Pancreas (tissue), 10 donors: Measurements from ENCODE around the gene RASA1. TPM values are rescaled to one million over a fixed set of nuclear protein-coding genes. Genes with fewer than 3 reads are reported as not detected.

ENCODE experiments used
- ATAC-seq, 4 donors: fragments of 200-7000 bp; cut with Tn5 transposase; one replicate each; pipeline versions ENCODE4 v1.8.0 to v1.9.1; 2020; ENCODE audit warnings: mild to moderate bottlenecking in 4 of 4, moderate library complexity in 4 of 4
- DNase-seq, 6 donors: peaks; one replicate each; pipeline ENCODE4 v3.0.0-alpha.2; 2020
- FAIRE-seq: peaks from 2 replicates; lab custom pipeline; 2012; peaks lifted over from hg19 to GRCh38; lab: Jason Lieb, UNC
- H3K27ac ChIP-seq, 4 donors: fragments of 200-600 bp; sonication (generic); 1 replicate in 3 of 4; 2 replicates in 1 of 4; pipeline versions ENCODE4 v1.5.0 to v1.8.0; 2020
- H3K27me3 ChIP-seq, 4 donors: fragments of 200-600 bp; one replicate each; pipeline ENCODE4 v1.8.0; 2021
- H3K36me3 ChIP-seq, 3 donors: fragments of 200-600 bp; sonication (generic) in 1 of 3; one replicate each; pipeline versions ENCODE4 v1.5.0 to v1.8.0; 2020 to 2021
- H3K4me1 ChIP-seq, 3 donors: fragments of 200-600 bp; one replicate each; pipeline ENCODE4 v1.8.0; 2021
- H3K4me3 ChIP-seq, 4 donors: fragments of 200-600 bp; sonication (generic) in 2 of 4; one replicate each; pipeline versions ENCODE4 v1.5.0 to v1.8.0; 2020 to 2021
- H3K9me3 ChIP-seq, 4 donors: fragments of 200-600 bp; one replicate each; pipeline ENCODE4 v1.8.0; 2021
- CTCF ChIP-seq, 4 donors: fragments of 200-600 bp; sonication (generic) in 3 of 4; IDR thresholded peaks; one replicate each; pipeline versions ENCODE4 v1.5.0 to v1.8.0; 2021; ENCODE audit warnings: antibody characterized with exemption in 4 of 4
- WGBS, 2 donors: extraction: QIAGEN DNeasy Blood & Tissue Kit; methylation state at CpG; one replicate each; pipeline ENCODE4 v1.1.7; 2013; 5-methylcytosine and 5-hydroxymethylcytosine counted together
- intact Hi-C, 3 donors: fragments of 100-400 bp; cut with DNase I; formaldehyde crosslinking; loops; one replicate each; pipeline versions ENCODE4 v1.11.1 to v1.14.2; 2022
- polyA plus RNA-seq, 2 donors: library from polyadenylated mRNA; stranded (reverse); fragments of 200-250 nt; gene quantifications; one replicate each; pipeline ENCODE4 v1.2.3, GENCODE V29; 2013
- total RNA-seq, 6 donors: library from RNA; stranded (reverse); fragmentation: NEBNext Ultra II Directional in 4 of 6; extraction: Animal tissue kit (Norgen Biotek cat#: 25700) in 4 of 6; gene quantifications; one replicate each; pipeline versions ENCODE4 v1.2.1 to v1.2.4, GENCODE V29; 2021 to 2023
- donor health status: healthy with polysubstance abuse.
- donor health status: DM: no; HTN: no; CAD: no; lungs with moderate emphysema.
- donor health status: DM: no; HTN: no; CAD: no.
- donor health status: control.
- donor health status: control.
- donor health status: Bipolar disorder and iron deficiency.
- donor health status: DM: yes; HTN: yes; CAD: no.
- donor health status: DM: no; HTN: no; CAD: no.
- donor health status: DM: no; HTN: no; CAD: no.
- donor health status: DM: yes; HTN: yes; CAD: no.

RASA1 gene
- total and polyA plus RNA-seq, 8 donors = 5.2 to 17.7 (median 9.9) TPM

GRCh38 chr5:87412630-87413342 is 145.1 kb downstream of the RASA1 start, which contains the start of gene CCNH:
CCNH (minus strand) TSS chr5:87412930; CDS start chr5:87412794, 136 bp downstream.
- peak; percentile 97 for FAIRE-seq
- intact Hi-C loops = no loop called here
- peaks cover 0 to 4% (median 0%) of the 10 kb centered on the region in 3 donors for H3K36me3 ChIP-seq
- H3K4me1 ChIP-seq = peaks cover 8 to 13% (median 10%) of the 10 kb centered on the region in 3 donors
- ATAC-seq = peak; percentile 96 to 98 (median 98)
- no peaks in the 10 kb centered on the region for H3K27me3 ChIP-seq
- no peaks in the 10 kb centered on the region for H3K9me3 ChIP-seq
- H3K27ac ChIP-seq = peak within 1 kb of the TSS; percentile 87 to 99 (median 95)
- H3K4me3 ChIP-seq = peak within 1 kb of the TSS; percentile 48 to 82 (median 66)
- WGBS, 2 donors = 0% methylated on average over 46 of the region's 46 CpGs
- TF ChIP-seq CTCF (IDR thresholded peaks at IDR 0.05) = no peak
- DNase-seq = peak; percentile 92 to 98 (median 97)

DNA sequence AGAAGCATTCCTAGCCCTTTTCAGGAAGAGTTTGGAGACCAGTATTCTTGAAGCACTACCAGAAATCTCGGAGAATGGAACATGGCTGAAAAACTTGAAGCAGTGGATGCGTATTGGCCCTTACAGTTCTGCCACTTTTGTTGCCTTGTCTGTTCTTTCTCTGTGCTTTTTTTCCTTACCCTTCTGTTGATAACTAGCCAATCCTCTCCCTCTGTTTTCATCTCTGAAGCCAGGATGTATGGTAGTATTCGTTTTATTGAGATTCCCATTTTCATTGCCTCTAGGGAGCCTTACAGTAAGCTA is 145.6 kb downstream of the RASA1 start:
- Histone ChIP-seq H3K36me3 (peaks cover 0 to 4% (median 0%) of the 10 kb centered on the region in 3 donors), H3K27ac (peak overlapping the region; percentile 87 to 99 (median 95)), H3K4me3 (peak overlapping the region; percentile 48 to 82 (median 66)), H3K4me1 (peaks cover 8 to 13% (median 10%) of the 10 kb centered on the region in 3 donors), H3K27me3 (no peaks in the 10 kb centered on the region), H3K9me3 (no peaks in the 10 kb centered on the region)
- DNase-seq (no peak), ATAC-seq (no peak), FAIRE-seq (no peak)
- WGBS, 2 donors = 47% methylated on average over 3 of the region's 3 CpGs
- intact Hi-C loops = no loop called here
- no peak for TF ChIP-seq CTCF (IDR thresholded peaks at IDR 0.05)

GRCh38 chr5:87418506-87418905 is 150.8 kb downstream of the RASA1 start:
- Histone ChIP-seq H3K27ac (no peak overlapping the region), H3K9me3 (no peaks in the 10 kb centered on the region), H3K36me3 (no peaks in the 10 kb centered on the region), H3K27me3 (no peaks in the 10 kb centered on the region), H3K4me3 (no peak overlapping the region), H3K4me1 (no peaks in the 10 kb centered on the region)
- no peak for TF ChIP-seq CTCF (IDR thresholded peaks at IDR 0.05)
- FAIRE-seq (no peak), ATAC-seq (no peak), DNase-seq (no peak)
- intact Hi-C loops = no loop called here

GRCh38 chr5:87421307-87421706 is 153.6 kb downstream of the RASA1 start:
- Histone ChIP-seq H3K4me3 (no peak overlapping the region), H3K27ac (no peak overlapping the region), H3K9me3 (no peaks in the 10 kb centered on the region), H3K27me3 (no peaks in the 10 kb centered on the region), H3K36me3 (no peaks in the 10 kb centered on the region), H3K4me1 (no peaks in the 10 kb centered on the region)
- no peak for TF ChIP-seq CTCF (IDR thresholded peaks at IDR 0.05)
- DNase-seq (no peak), FAIRE-seq (no peak), ATAC-seq (no peak)
- intact Hi-C loops = no loop called here

- 61 to 65% methylated on average over 1 of the region's 1 CpG for WGBS, 2 donors
- intact Hi-C loops = no loop called here
- ATAC-seq (no peak), FAIRE-seq (no peak), DNase-seq (no peak)
- TF ChIP-seq CTCF (IDR thresholded peaks at IDR 0.05) = no peak
- Histone ChIP-seq H3K36me3 (no peaks in the 10 kb centered on the region), H3K4me1 (no peaks in the 10 kb centered on the region), H3K9me3 (no peaks in the 10 kb centered on the region), H3K4me3 (no peak overlapping the region), H3K27ac (no peak overlapping the region), H3K27me3 (no peaks in the 10 kb centered on the region)
These were observed 156.1 kb downstream of the RASA1 start for GRCh38 chr5:87423755-87424154.
